H54 (cell line): ENCODE data around the gene SALL2.

Experiments
- DNase-seq: peaks from one replicate; pipeline ENCODE4 v3.0.0; 2011; ENCODE audit warnings: low spot score, mixed read lengths; ENCODE audit not compliant: insufficient read length
- FAIRE-seq: peaks from 3 replicates; lab custom pipeline; 2011; peaks lifted over from hg19 to GRCh38; lab: Jason Lieb, UNC
- POLR2A ChIP-seq: IDR thresholded peaks from 2 replicates; pipeline ENCODE4 v1.6.1; 2011; ENCODE audit warnings: low read depth, mild to moderate bottlenecking, low read length

Gene SALL2

GRCh38 chr14:21486640-21487087 is 39.5 kb downstream of the SALL2 start:
- no peak for DNase-seq
- TF ChIP-seq POLR2A = no peak
- FAIRE-seq = no peak

- peak; percentile 67 for TF ChIP-seq POLR2A
- DNase-seq = peak; percentile 63
- peak; percentile 84 for FAIRE-seq
Observed at GRCh38 chr14:21476925-21477681, 49.0 kb downstream of the SALL2 start, which contains the start of the genes RAB2B and TOX4. Gene RAB2B (minus strand): TSS chr14:21476959. CDS start chr14:21476872, 87 bp downstream. Gene TOX4 (plus strand): TSS chr14:21477195. CDS start chr14:21477279, 84 bp downstream.

- no peak; the same call in 1 of the 2 replicates for TF ChIP-seq POLR2A
- peak; percentile 42 for DNase-seq
- no peak for FAIRE-seq
Observed at GRCh38 chr14:21476523-21476924, 49.6 kb downstream of the SALL2 start.

- DNase-seq = no peak
- no peak for TF ChIP-seq POLR2A
- no peak for FAIRE-seq
Observed at GRCh38 chr14:21475767-21476522, 50.2 kb downstream of the SALL2 start.
